Nephron (organoid): ENCODE data around the gene PLAC8L1.
"Not testable (repeated sequence)": the region's sequence is repeated elsewhere in the genome, so short reads cannot be mapped to it uniquely, and the experiment has no call there.

Experiments used
- H3K27ac Mint-ChIP-seq, 3 experiments: 2 replicates each; pipeline ENCODE4 v1.8.0; 2020; ENCODE audit warnings: mixed read lengths in 3 of 3, mild to moderate bottlenecking in 2 of 3, moderate library complexity in 1 of 3
- H3K27me3 Mint-ChIP-seq: 2 replicates; pipeline ENCODE4 v1.8.0; 2021; ENCODE audit warnings: low read depth, mild to moderate bottlenecking, moderate library complexity, mixed read lengths
- H3K36me3 Mint-ChIP-seq: 2 replicates; pipeline ENCODE4 v1.8.0; 2020; ENCODE audit warnings: low read depth, mixed read lengths
- H3K4me1 Mint-ChIP-seq: 2 replicates; pipeline ENCODE4 v1.8.0; 2020; ENCODE audit warnings: mixed read lengths
- H3K4me3 Mint-ChIP-seq, 3 experiments: 2 replicates each; pipeline ENCODE4 v1.8.0; 2020; ENCODE audit warnings: mild to moderate bottlenecking in 3 of 3, mixed read lengths in 3 of 3, moderate library complexity in 2 of 3
- H3K9me3 Mint-ChIP-seq: 2 replicates; pipeline ENCODE4 v1.8.0; 2020; ENCODE audit warnings: mixed read lengths
- TF ChIP-seq, protein P1 (sequence below), 3 experiments: fragments of 200-600 bp; sonication (generic); IDR thresholded peaks; one replicate each; pipeline ENCODE4 v1.5.0; 2021; ENCODE audit warnings: antibody characterized with exemption in 3 of 3; ENCODE audit not compliant: unreplicated experiment in 3 of 3

Gene PLAC8L1

DNA sequence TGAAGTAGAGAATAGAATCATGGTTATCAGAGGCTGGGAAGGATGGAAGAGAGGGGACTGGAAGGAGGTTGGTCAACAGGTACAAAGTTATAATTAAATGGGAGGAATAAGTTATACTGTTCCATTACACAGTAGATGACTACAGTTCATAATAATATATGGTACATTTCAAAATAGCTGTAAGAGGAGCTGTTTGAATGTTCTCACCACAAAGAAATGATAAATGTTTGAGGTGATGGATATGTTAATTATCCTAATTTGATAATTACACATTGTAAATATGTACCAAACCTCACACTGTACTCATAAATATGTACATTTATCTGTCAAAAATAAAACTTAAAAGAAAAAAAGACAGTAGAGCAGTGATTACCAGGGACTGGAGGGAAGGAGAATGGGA, 12.9 kb upstream of the PLAC8L1 start:
- TF ChIP-seq, protein P1, sequence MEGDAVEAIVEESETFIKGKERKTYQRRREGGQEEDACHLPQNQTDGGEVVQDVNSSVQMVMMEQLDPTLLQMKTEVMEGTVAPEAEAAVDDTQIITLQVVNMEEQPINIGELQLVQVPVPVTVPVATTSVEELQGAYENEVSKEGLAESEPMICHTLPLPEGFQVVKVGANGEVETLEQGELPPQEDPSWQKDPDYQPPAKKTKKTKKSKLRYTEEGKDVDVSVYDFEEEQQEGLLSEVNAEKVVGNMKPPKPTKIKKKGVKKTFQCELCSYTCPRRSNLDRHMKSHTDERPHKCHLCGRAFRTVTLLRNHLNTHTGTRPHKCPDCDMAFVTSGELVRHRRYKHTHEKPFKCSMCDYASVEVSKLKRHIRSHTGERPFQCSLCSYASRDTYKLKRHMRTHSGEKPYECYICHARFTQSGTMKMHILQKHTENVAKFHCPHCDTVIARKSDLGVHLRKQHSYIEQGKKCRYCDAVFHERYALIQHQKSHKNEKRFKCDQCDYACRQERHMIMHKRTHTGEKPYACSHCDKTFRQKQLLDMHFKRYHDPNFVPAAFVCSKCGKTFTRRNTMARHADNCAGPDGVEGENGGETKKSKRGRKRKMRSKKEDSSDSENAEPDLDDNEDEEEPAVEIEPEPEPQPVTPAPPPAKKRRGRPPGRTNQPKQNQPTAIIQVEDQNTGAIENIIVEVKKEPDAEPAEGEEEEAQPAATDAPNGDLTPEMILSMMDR (IDR thresholded peaks at IDR 0.05; ENCODE audit: unreplicated experiment in 3 of 3): no peak
- Mint-ChIP-seq H3K9me3 (no peaks in the 10 kb centered on the region), H3K27ac (no peak overlapping the region), H3K36me3 (peaks cover 64% of the 10 kb centered on the region), H3K4me1 (peaks cover 12% of the 10 kb centered on the region), H3K4me3 (no peak overlapping the region), H3K27me3 (no peaks in the 10 kb centered on the region)

DNA sequence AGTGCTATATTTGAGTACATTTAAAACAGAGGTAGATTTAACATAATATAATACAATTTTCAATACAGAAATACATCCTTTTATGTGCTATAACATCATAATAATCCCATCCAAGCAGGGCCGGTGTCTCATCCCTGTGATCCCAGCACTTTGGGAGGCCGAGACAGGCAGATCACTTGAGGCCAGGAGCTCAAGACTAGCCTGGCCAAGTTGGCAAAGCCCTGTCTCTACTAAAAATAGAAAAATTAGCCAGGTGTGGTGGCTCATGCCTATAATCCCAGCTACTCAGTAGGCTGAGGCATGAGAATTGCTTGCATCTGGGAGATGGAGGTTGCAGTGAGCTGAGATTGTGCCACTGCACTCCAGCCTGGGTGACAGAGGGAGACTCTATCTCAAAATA, 11.8 kb upstream of the PLAC8L1 start:
- Mint-ChIP-seq H3K27ac (peak overlapping the region; percentile 41 to 81 (median 79)), H3K36me3 (peaks cover 65% of the 10 kb centered on the region), H3K4me1 (peaks cover 12% of the 10 kb centered on the region)
- H3K27me3 Mint-ChIP-seq, H3K4me3 Mint-ChIP-seq, H3K9me3 Mint-ChIP-seq: not testable (repeated sequence)

DNA sequence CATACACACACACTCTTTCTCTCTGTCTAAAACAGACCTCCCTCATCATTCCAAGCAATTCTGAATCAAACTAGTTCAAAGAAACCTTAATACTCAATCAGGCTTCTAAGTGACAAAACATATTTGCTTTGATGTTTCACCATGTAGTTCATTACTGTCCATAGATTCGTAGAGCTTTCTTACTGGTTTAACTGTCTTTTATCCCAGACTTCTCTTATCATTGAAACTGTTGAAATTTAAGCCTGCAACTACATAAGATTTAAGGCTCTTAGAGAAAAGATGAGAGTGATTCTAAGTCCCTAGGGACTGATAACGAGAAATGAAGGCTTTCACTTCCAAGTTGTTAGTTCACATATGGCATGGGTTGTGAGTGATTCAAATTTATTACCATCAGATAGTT, 11.0 kb upstream of the PLAC8L1 start:
- Mint-ChIP-seq H3K27me3 (no peaks in the 10 kb centered on the region), H3K36me3 (peaks cover 60% of the 10 kb centered on the region), H3K4me3 (no peak overlapping the region), H3K9me3 (no peaks in the 10 kb centered on the region), H3K27ac (peak overlapping the region; percentile 34 to 81 (median 79)), H3K4me1 (peaks cover 12% of the 10 kb centered on the region)
- TF ChIP-seq, protein P1 (IDR thresholded peaks at IDR 0.05; ENCODE audit: unreplicated experiment in 3 of 3): no peak

DNA sequence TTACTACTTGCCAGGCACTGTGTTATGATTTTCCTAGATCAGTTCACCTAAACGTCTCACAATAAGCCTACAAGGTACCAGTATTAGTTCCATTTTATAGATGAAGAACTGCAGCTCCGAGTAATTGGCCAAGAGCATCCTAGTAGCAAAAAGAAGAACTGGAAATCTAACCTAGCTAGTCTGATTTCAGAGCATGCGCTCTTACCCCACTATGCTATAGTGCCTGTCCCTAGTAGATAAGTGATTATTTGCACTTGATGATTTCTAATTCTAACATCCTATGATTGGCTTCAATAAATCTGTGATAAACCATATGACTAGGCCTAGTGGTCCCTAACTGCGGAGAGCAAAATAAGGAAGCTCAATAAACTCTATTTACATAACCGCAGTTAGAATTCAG, 7.1 kb upstream of the PLAC8L1 start:
- Mint-ChIP-seq H3K36me3 (peaks cover 26% of the 10 kb centered on the region), H3K27me3 (no peaks in the 10 kb centered on the region), H3K27ac (no peak overlapping the region), H3K9me3 (no peaks in the 10 kb centered on the region), H3K4me3 (no peak overlapping the region), H3K4me1 (peaks cover 18% of the 10 kb centered on the region)
- TF ChIP-seq, protein P1 (IDR thresholded peaks at IDR 0.05; ENCODE audit: unreplicated experiment in 3 of 3): no peak

DNA sequence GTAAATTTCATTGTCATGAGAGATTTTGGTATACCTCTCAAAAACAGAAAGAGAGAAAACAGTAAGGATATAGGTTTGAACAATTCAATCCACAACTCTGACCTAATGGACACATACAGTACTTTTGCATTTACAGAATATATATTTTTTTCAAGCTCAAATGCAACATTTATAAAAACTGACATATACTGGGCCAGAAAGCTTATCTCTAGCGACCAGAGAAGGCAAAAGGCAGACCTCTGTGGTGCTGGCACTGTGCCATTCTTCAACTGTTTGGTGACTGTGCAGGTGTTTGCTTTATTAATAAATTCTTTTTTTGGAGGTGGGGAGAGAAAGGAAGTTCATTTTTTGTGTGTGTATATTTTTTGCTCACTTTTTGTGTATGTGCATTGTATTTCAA, 6.0 kb upstream of the PLAC8L1 start:
- TF ChIP-seq, protein P1 (IDR thresholded peaks at IDR 0.05; ENCODE audit: unreplicated experiment in 3 of 3): no peak
- Mint-ChIP-seq H3K27me3 (no peaks in the 10 kb centered on the region), H3K9me3 (no peaks in the 10 kb centered on the region)

DNA sequence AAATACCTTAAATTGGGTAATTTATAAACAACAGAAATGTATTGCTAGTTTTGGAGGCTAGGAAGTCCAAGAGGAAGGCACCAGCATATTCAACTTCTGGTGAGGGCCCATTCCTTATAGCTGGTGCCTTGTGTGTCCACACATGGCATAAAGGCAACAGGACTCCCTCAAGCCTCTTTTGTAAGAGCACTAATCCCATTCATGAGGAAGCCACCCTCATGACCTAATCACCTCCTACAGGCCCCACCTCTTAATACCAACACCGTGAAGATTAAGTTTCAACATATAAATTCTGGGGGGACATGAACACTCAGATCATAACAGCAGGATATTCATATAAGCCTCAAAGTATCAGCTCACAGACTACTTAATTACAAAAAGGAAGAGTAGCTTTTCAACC, 4.0 kb upstream of the PLAC8L1 start:
- H3K4me1 Mint-ChIP-seq: peaks cover 6% of the 10 kb centered on the region
- no peaks in the 10 kb centered on the region for H3K9me3 Mint-ChIP-seq
- H3K27me3 Mint-ChIP-seq: no peaks in the 10 kb centered on the region
- TF ChIP-seq, protein P1 (IDR thresholded peaks at IDR 0.05; ENCODE audit: unreplicated experiment in 3 of 3): no peak
- peaks cover 30% of the 10 kb centered on the region for H3K36me3 Mint-ChIP-seq
- peak overlapping the region; percentile 13 to 29 (median 27) for H3K27ac Mint-ChIP-seq
- no peak overlapping the region for H3K4me3 Mint-ChIP-seq

More for the DNA sequence above, 6.0 kb upstream of the PLAC8L1 start:
- Mint-ChIP-seq H3K27ac (no peak overlapping the region), H3K4me1 (peaks cover 12% of the 10 kb centered on the region), H3K36me3 (peaks cover 28% of the 10 kb centered on the region), H3K4me3 (no peak overlapping the region)

DNA sequence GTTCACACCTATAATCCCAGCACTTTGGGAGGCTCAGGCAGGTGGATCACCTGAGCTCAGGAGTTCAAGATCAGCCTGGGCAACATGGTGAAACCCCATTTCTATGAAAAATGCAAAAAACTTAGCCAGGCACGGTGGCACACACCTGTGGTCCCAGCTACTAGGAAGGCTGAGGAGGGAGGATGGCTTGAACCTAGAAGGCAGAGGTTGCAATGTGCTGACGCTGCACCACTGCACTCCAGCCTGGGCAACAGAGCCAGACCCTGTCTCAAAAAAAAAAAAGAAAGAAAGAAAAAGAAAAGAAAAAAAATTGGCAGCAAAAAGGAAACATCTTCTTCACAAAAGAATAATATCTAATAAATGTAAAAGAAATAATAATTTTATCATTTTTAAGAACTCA, 3.5 kb upstream of the PLAC8L1 start:
- H3K9me3 Mint-ChIP-seq, H3K4me3 Mint-ChIP-seq, H3K27ac Mint-ChIP-seq, H3K27me3 Mint-ChIP-seq, H3K4me1 Mint-ChIP-seq: not testable (repeated sequence)
- H3K36me3 Mint-ChIP-seq: peaks cover 30% of the 10 kb centered on the region
